ELR (cell line): ENCODE results near the gene PRICKLE2.
A peak's percentile ranks its signal among the peaks of the same experiment; 100 is the strongest.

Source experiments
- DNase-seq: peaks from one replicate; pipeline ENCODE4 v3.0.0-alpha.2; 2015; ENCODE audit warnings: low read depth

PRICKLE2 gene

GRCh38 chr3:64157150-64158035 is 67.9 kb downstream of the PRICKLE2 start:
- no peak for DNase-seq

GRCh38 chr3:64155328-64155727 is 69.9 kb downstream of the PRICKLE2 start:
- DNase-seq: no peak

- DNase-seq: no peak
Measured at GRCh38 chr3:64152676-64153466, 72.4 kb downstream of the PRICKLE2 start.

- peak; percentile 34 for DNase-seq
Measured at GRCh38 chr3:64152086-64152485, 73.2 kb downstream of the PRICKLE2 start.

GRCh38 chr3:64151342-64151871 is 73.9 kb downstream of the PRICKLE2 start:
- no peak for DNase-seq

- peak; percentile 62 for DNase-seq
Measured at GRCh38 chr3:64150623-64151207, 74.6 kb downstream of the PRICKLE2 start.

- DNase-seq: no peak
Measured at GRCh38 chr3:64149886-64150285, 75.4 kb downstream of the PRICKLE2 start.

GRCh38 chr3:64148955-64149653 is 76.2 kb downstream of the PRICKLE2 start:
- DNase-seq: no peak

GRCh38 chr3:64147211-64147610 is 78.1 kb downstream of the PRICKLE2 start:
- no peak for DNase-seq

- DNase-seq: no peak
Measured at GRCh38 chr3:64145438-64145837, 79.8 kb downstream of the PRICKLE2 start.

GRCh38 chr3:64144241-64144900 is 80.9 kb downstream of the PRICKLE2 start:
- DNase-seq: no peak

- peak; percentile 67 for DNase-seq
Measured at GRCh38 chr3:64143409-64144130, 81.7 kb downstream of the PRICKLE2 start.

- no peak for DNase-seq
Measured at GRCh38 chr3:64141476-64141875, 83.8 kb downstream of the PRICKLE2 start.

GRCh38 chr3:64140651-64141050 is 84.6 kb downstream of the PRICKLE2 start:
- no peak for DNase-seq

- DNase-seq: no peak
Measured at GRCh38 chr3:64138656-64139375, 86.5 kb downstream of the PRICKLE2 start.

GRCh38 chr3:64138046-64138445 is 87.2 kb downstream of the PRICKLE2 start:
- DNase-seq: peak; percentile 52

- no peak for DNase-seq
Measured at GRCh38 chr3:64134882-64135281, 90.4 kb downstream of the PRICKLE2 start.

GRCh38 chr3:64133987-64134386 is 91.3 kb downstream of the PRICKLE2 start:
- DNase-seq: no peak

- no peak for DNase-seq
Measured at GRCh38 chr3:64133272-64133671, 92.0 kb downstream of the PRICKLE2 start.
